ENCODE results near the gene TRABD2A.
"Not testable (repeated sequence)": the region's sequence is repeated elsewhere in the genome, so short reads cannot be mapped to it uniquely, and the experiment has no call there.

Gene TRABD2A

GRCh38 chr2:84788027-84788426 lies 92.9 kb downstream of the TRABD2A start:
- no peak for TF ChIP-seq ZNF274 (IDR thresholded peaks at IDR 0.05; ENCODE audit: low read depth, low read length)
- no peak overlapping the region for H3K4me3 ChIP-seq (ENCODE audit: low read length)

GRCh38 chr2:84786601-84787000 lies 94.3 kb downstream of the TRABD2A start:
- no peak for TF ChIP-seq ZNF274 (IDR thresholded peaks at IDR 0.05; ENCODE audit: low read depth, low read length)
- no peak overlapping the region for H3K4me3 ChIP-seq (ENCODE audit: low read length)

- no peak for TF ChIP-seq ZNF274 (IDR thresholded peaks at IDR 0.05; ENCODE audit: low read depth, low read length)
- no peak overlapping the region for H3K4me3 ChIP-seq (ENCODE audit: low read length)
These were observed 94.9 kb downstream of the TRABD2A start for GRCh38 chr2:84785950-84786349.

- no peak for TF ChIP-seq ZNF274 (IDR thresholded peaks at IDR 0.05; ENCODE audit: low read depth, low read length)
- no peak overlapping the region for H3K4me3 ChIP-seq (ENCODE audit: low read length)
These were observed 98.0 kb downstream of the TRABD2A start for GRCh38 chr2:84782717-84783442.

GRCh38 chr2:84781942-84782716 lies 98.8 kb downstream of the TRABD2A start:
- no peak for TF ChIP-seq ZNF274 (IDR thresholded peaks at IDR 0.05; ENCODE audit: low read depth, low read length)
- no peak overlapping the region for H3K4me3 ChIP-seq (ENCODE audit: low read length)

GRCh38 chr2:84779781-84780180 lies 101.1 kb downstream of the TRABD2A start:
- no peak for TF ChIP-seq ZNF274 (IDR thresholded peaks at IDR 0.05; ENCODE audit: low read depth, low read length)
- H3K4me3 ChIP-seq (ENCODE audit: low read length), result no peak overlapping the region

- no peak for TF ChIP-seq ZNF274 (IDR thresholded peaks at IDR 0.05; ENCODE audit: low read depth, low read length)
- H3K4me3 ChIP-seq (ENCODE audit: low read length), result no peak overlapping the region
These were observed 101.8 kb downstream of the TRABD2A start for GRCh38 chr2:84778911-84779690.

- no peak overlapping the region for H3K4me3 ChIP-seq (ENCODE audit: low read length)
- TF ChIP-seq ZNF274 (IDR thresholded peaks at IDR 0.05; ENCODE audit: low read depth, low read length), result no peak
These were observed 104.9 kb downstream of the TRABD2A start for GRCh38 chr2:84776011-84776410.

GRCh38 chr2:84773562-84773961 lies 107.3 kb downstream of the TRABD2A start:
- H3K4me3 ChIP-seq (ENCODE audit: low read length), result not testable (repeated sequence)
